Immature natural killer cell (primary cell): ENCODE results near the gene DHRS3. TPM values are rescaled to one million over a fixed set of nuclear protein-coding genes. Genes with fewer than 3 reads are reported as not detected.
A peak's percentile ranks its signal among the peaks of the same experiment; 100 is the strongest.

Source experiments
- DNase-seq, 3 donors: peaks; one replicate each; pipeline ENCODE4 v3.0.0; 2022; ENCODE audit warnings: mixed read lengths in 1 of 3
- H3K27ac Mint-ChIP-seq, 6 donors: one replicate each; pipeline ENCODE4 v1.8.0; 2020; ENCODE audit warnings: mixed read lengths in 6 of 6, mild to moderate bottlenecking in 5 of 6, inconsistent platforms in 4 of 6, moderate library complexity in 3 of 6
- H3K27me3 Mint-ChIP-seq, 3 donors: one replicate each; pipeline ENCODE4 v1.8.0; 2020 to 2021; ENCODE audit warnings: low read depth in 3 of 3, mild to moderate bottlenecking in 3 of 3, mixed read lengths in 3 of 3, moderate library complexity in 3 of 3, inconsistent platforms in 1 of 3
- H3K36me3 Mint-ChIP-seq, 3 donors: one replicate each; pipeline ENCODE4 v1.8.0; 2020; ENCODE audit warnings: mixed read lengths in 3 of 3, inconsistent platforms in 2 of 3, mild to moderate bottlenecking in 2 of 3
- H3K4me1 Mint-ChIP-seq, 2 donors: one replicate each; pipeline ENCODE4 v1.8.0; 2020; ENCODE audit warnings: inconsistent platforms in 2 of 2, mild to moderate bottlenecking in 2 of 2, mixed read lengths in 2 of 2, moderate library complexity in 1 of 2
- H3K4me3 Mint-ChIP-seq, 5 donors: one replicate each; pipeline ENCODE4 v1.8.0; 2020; ENCODE audit warnings: mild to moderate bottlenecking in 5 of 5, mixed read lengths in 5 of 5, inconsistent platforms in 3 of 5, moderate library complexity in 3 of 5
- H3K9me3 Mint-ChIP-seq, 6 donors: one replicate each; pipeline ENCODE4 v1.8.0; 2020; ENCODE audit warnings: mild to moderate bottlenecking in 6 of 6, mixed read lengths in 6 of 6, inconsistent platforms in 4 of 6, moderate library complexity in 3 of 6
- polyA plus RNA-seq, 3 donors: library from polyadenylated mRNA; unstranded; fragments of 300-500 nt; fragmentation: Illumina TruSeq; gene quantifications; one replicate each; pipeline ENCODE4 v1.2.3, GENCODE V29; 2021

Gene DHRS3
- polyA plus RNA-seq, 3 donors from 2014 or later: 70.3 to 116 (median 74.3) TPM

DNA sequence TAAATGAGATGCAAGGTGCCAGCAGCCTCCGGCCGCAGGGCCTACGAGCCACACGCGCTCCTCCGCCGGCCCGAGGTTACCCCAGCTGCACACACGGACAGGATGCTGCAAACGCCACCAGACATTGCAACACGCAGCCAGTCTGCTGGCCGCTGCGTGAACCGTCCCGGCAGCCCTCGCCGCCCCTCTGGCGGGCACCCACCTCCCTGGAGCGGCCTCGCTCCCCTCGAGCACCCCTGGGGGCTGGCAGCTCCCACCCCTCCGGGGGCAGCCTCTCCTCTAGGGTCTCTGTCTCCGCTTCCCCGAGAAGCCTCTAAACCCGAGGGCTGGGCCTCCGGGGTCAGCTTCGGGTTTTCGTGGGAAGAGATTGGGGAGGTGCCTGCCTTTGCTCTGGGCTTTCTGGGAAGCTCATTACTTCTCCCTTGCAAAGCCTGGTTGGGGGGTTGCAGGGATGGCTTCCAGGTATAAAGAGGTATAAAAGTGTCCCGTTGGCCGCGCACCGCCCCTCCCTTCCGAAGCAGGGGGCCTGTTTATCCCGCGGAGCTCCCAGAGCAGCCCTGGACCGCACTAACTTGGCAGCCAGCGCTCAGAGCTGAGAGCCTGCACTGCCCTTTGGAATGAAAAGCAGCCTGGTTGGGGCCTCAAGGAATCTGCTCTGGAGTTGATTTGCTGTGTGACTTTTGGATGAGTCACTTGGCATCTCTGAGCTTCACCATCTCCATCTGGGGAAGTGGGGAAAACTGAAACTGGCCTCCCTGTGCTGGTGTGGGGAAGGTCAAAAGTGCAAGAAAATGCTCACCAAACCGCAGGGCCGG, 21.8 kb downstream of the DHRS3 start:
- H3K36me3 Mint-ChIP-seq: peaks cover 0 to 3% (median 0%) of the 10 kb centered on the region in 3 donors
- peak overlapping the region; percentile 65 to 77 (median 73) for H3K4me3 Mint-ChIP-seq
- H3K27ac Mint-ChIP-seq: peak overlapping the region; percentile 65 to 93 (median 83)
- peak; percentile 74 to 77 (median 74) for DNase-seq
- peaks cover 84 to 86% of the 10 kb centered on the region in 2 donors for H3K4me1 Mint-ChIP-seq
- H3K27me3 Mint-ChIP-seq: peaks cover 0 to 10% (median 5%) of the 10 kb centered on the region in 3 donors
- H3K9me3 Mint-ChIP-seq: no peaks in the 10 kb centered on the region

DNA sequence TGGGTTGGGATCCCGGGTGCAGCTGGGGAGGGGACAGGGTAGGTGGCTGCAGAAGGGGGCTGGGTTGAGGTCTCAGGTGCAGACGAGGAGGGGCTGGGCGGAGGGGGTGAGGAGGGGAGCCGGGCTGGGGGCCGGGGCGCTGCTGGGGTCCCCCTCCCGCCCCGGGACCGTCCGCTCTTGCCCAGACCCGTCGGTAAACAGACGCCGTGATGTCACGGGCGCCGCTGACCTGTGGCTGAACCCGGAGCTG, 22.3 kb downstream of the DHRS3 start:
- Mint-ChIP-seq H3K27ac (peak overlapping the region in 5 of 6 donors; percentile 65 to 86 (median 82)), H3K36me3 (peaks cover 0 to 3% (median 0%) of the 10 kb centered on the region in 3 donors), H3K4me3 (peak overlapping the region; percentile 65 to 77 (median 73)), H3K27me3 (peaks cover 0 to 10% (median 5%) of the 10 kb centered on the region in 3 donors), H3K4me1 (peaks cover 83 to 84% of the 10 kb centered on the region in 2 donors), H3K9me3 (no peaks in the 10 kb centered on the region)
- no peak for DNase-seq

DNA sequence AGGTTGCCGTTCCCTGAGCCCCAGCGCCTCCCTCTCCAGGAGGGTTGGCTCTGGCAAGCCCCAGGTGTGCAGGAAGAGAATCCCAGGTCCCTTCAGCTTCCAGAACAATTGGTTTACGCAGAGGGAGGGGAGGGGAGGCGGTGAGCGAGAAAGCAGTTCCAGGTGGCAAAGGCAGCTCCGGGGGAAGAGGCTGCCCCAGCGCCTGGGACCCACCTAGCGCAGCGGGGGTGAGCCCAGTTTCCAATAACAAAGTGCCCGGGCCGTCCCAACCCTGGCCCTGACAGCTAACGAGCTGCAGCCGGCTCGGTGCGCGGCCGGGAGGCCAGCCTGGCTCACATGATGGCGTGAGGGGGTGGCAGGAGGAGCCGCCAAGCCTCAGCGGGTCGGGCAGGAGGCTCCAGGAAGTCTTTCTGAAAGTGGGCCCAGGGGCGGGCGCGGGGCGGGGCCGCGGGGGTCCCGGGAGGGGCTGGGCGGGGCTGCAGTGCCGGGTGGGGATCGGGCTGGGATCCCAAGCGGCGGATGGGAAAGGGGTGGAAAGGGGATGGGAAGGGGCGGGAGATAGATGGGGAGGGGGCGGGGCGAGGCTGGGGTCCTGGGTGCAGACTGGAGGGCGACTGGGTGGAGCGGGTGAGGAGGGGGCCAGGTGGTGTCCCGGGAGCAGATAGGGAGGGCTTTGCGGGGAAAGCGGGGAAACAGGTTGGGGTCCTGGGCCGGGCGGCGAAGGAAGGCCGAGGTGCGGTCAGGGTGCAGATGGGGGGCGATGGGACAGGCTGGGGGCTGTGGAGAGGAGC, 22.8 kb downstream of the DHRS3 start:
- peak overlapping the region; percentile 61 to 85 (median 81) for H3K4me3 Mint-ChIP-seq
- peak overlapping the region; percentile 82 to 95 (median 88) for H3K27ac Mint-ChIP-seq
- peak; percentile 46 to 54 (median 47) for DNase-seq
- peaks cover 0 to 10% (median 5%) of the 10 kb centered on the region in 3 donors for H3K27me3 Mint-ChIP-seq
- no peaks in the 10 kb centered on the region for H3K9me3 Mint-ChIP-seq
- peaks cover 80 to 81% of the 10 kb centered on the region in 2 donors for H3K4me1 Mint-ChIP-seq
- H3K36me3 Mint-ChIP-seq: peaks cover 0 to 3% (median 0%) of the 10 kb centered on the region in 3 donors

DNA sequence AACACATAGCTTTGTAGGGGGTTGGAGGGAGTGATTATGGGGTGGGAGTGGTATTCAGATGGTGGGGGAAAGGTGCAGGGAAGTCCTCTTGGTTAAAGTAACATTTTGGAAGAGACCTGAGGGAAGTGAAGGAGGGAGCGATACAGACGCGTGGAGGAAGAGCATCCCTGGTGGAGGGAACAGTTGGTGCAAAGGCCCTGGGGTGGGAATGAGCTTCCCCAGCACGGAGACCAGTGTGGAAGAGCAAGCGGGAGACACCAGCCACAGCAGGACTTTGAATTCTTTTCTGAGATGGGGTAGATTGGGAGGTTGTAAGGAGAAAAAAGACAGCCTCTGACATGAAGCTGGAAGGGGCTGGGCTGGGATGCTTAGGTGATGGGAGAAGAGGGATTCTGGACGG, 23.5 kb downstream of the DHRS3 start:
- Mint-ChIP-seq H3K9me3 (no peaks in the 10 kb centered on the region), H3K27ac (peak overlapping the region; percentile 82 to 95 (median 88)), H3K4me3 (peak overlapping the region; percentile 61 to 85 (median 81)), H3K4me1 (peaks cover 73 to 76% of the 10 kb centered on the region in 2 donors), H3K27me3 (peaks cover 0 to 10% (median 5%) of the 10 kb centered on the region in 3 donors), H3K36me3 (peaks cover 0 to 3% (median 0%) of the 10 kb centered on the region in 3 donors)
- no peak for DNase-seq

DNA sequence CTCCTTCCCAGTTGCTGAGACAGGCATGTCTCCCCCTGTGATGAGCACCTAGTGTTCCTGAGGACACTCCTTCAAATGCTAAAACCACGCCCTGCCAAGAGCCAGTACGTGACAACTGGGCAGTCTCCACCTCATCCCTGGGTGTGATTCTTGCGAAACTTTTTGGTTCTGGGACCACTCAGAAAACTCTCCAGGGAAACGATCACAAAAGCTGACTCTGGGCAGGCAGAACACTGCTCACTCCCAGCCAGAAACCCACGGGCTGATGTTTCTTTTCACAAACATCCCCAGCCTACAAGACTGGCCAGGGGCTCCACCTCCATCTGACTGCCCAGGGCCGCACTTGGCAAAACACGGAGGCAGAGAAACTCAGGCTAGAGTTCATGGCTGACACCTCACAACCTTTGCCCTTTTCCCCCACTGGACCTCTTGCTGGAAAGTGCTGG, 24.4 kb downstream of the DHRS3 start:
- Mint-ChIP-seq H3K9me3 (no peaks in the 10 kb centered on the region), H3K4me3 (peak overlapping the region in 4 of 5 donors; percentile 59 to 85 (median 80)), H3K27ac (peak overlapping the region; percentile 34 to 95 (median 84)), H3K27me3 (peaks cover 0 to 8% (median 5%) of the 10 kb centered on the region in 3 donors), H3K36me3 (peaks cover 0 to 3% (median 0%) of the 10 kb centered on the region in 3 donors), H3K4me1 (peaks cover 67 to 72% of the 10 kb centered on the region in 2 donors)
- DNase-seq: no peak

DNA sequence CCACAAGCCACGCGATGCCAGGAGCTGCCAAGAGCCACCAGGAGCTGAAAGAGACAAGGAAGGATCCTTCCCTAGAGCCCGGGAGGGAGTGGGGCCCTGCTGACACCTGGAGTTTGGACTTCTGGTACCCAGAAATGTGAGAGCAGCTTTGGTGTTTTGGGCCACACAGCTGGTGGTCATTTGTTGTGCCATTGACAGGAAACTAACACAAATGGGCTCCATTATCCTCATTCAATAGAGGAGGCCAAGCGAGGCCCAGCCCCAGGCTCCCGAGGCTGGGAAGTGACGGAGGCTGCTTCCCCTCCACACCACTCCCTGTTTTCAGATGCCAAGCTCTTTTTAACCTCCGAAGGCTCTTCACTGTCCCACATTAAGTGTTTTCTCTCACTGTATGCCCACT, 25.5 kb downstream of the DHRS3 start:
- Mint-ChIP-seq H3K9me3 (no peaks in the 10 kb centered on the region), H3K36me3 (peaks cover 0 to 2% (median 0%) of the 10 kb centered on the region in 3 donors), H3K27me3 (peaks cover 0 to 6% (median 5%) of the 10 kb centered on the region in 3 donors), H3K27ac (peak overlapping the region; percentile 12 to 85 (median 65)), H3K4me3 (peak overlapping the region in 4 of 5 donors; percentile 0 to 35 (median 30)), H3K4me1 (peaks cover 65 to 72% of the 10 kb centered on the region in 2 donors)
- no peak for DNase-seq

DNA sequence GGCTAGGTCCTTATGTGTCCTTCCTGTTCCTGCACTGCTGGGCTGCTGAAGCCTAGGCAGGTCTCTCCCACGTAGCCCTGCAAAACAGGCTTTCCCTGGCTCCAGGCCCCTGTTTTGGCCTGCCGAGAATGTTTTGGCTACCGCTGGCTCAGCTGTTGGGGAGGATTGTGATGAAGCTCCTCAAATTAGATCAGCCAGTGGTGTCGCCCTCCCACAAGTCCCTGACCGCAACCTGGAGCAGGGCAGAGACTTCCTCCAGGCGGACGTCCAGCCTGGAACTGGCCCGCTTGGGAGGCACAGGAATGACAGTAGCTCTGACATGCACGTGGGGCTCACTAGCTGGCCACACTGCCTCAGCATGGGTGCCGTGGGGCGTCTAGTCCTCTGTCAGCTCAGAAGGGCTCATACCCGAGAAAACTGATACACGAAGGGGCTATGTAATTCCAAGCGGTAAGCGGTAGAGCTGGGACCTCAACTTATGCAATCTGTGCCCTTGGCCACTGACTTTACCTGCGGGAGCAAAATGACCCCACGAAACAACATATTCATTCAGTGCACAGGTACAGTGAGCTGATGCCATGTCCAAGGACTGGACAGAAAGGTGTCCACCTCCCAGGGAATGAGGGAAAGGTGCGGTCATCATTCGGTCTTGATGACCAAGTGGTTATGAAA, 26.6 kb downstream of the DHRS3 start:
- Mint-ChIP-seq H3K9me3 (no peaks in the 10 kb centered on the region), H3K4me1 (peaks cover 64 to 68% of the 10 kb centered on the region in 2 donors), H3K27me3 (peaks cover 0 to 5% (median 3%) of the 10 kb centered on the region in 3 donors), H3K27ac (peak overlapping the region in 2 of 6 donors; percentile 20 to 58), H3K4me3 (no peak overlapping the region), H3K36me3 (peaks cover 0 to 4% (median 0%) of the 10 kb centered on the region in 3 donors)
- DNase-seq: no peak

DNA sequence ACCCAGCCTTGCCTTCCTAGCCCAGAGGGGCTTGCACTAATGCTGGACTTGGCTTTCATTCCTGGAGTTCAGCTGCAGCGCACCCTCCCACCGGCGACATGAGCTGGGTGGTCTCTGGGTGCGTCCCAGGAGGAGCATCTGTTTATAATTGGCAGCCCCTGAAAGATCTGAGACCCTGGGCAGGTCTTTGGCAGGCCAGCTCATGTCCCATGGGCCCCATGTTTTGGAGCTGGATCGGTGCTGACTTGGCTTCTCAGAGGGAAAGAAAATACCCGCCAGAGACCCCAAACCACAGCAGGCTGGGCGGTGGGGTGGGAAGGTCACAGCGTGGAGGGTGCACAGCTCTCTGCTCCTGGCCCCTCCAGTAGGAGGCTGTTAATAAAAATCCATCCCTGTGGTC, 29.3 kb downstream of the DHRS3 start:
- no peaks in the 10 kb centered on the region for H3K9me3 Mint-ChIP-seq
- DNase-seq: no peak
- peaks cover 0 to 2% (median 0%) of the 10 kb centered on the region in 3 donors for H3K27me3 Mint-ChIP-seq
- H3K27ac Mint-ChIP-seq: peak overlapping the region in 4 of 6 donors; percentile 35 to 78 (median 58)
- peaks cover 49 to 54% of the 10 kb centered on the region in 2 donors for H3K4me1 Mint-ChIP-seq
- no peak overlapping the region for H3K4me3 Mint-ChIP-seq
- peaks cover 0 to 4% (median 0%) of the 10 kb centered on the region in 3 donors for H3K36me3 Mint-ChIP-seq

DNA sequence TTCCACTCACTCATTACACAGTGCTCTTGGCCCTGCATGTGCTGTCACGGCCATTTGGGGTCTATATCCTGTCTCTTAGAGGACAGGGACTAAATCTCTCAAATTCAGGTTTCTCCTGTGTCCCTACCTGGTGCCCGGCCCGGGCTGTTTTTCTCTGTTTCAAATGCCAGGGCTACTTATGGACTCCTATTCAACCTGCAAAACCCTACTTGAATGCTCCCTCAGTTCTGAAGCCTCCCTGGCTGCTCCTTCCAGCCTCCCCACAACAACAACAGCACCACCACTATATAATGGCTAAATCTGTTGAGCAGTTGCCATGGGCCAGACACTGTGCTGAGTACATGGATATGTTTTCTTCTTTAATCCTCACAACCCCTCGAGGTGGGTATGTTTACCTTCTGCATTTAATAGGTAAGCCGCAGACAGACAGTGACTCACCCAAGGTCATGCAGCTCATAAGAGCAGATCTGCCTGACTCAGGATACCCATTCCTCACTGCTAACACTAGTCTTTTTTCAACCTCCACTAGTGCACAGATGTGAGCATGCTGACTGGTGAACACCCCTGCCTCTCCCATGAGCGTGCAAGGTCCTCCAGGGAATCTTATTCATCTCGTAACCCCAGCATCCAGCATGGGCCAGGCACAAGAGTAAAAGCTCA, 29.9 kb downstream of the DHRS3 start:
- Mint-ChIP-seq H3K4me1 (peaks cover 46 to 52% of the 10 kb centered on the region in 2 donors), H3K36me3 (peaks cover 0 to 4% (median 0%) of the 10 kb centered on the region in 3 donors), H3K27me3 (peaks cover 0 to 2% (median 0%) of the 10 kb centered on the region in 3 donors), H3K4me3 (no peak overlapping the region), H3K9me3 (no peaks in the 10 kb centered on the region), H3K27ac (peak overlapping the region; percentile 40 to 78 (median 68))
- no peak for DNase-seq

DNA sequence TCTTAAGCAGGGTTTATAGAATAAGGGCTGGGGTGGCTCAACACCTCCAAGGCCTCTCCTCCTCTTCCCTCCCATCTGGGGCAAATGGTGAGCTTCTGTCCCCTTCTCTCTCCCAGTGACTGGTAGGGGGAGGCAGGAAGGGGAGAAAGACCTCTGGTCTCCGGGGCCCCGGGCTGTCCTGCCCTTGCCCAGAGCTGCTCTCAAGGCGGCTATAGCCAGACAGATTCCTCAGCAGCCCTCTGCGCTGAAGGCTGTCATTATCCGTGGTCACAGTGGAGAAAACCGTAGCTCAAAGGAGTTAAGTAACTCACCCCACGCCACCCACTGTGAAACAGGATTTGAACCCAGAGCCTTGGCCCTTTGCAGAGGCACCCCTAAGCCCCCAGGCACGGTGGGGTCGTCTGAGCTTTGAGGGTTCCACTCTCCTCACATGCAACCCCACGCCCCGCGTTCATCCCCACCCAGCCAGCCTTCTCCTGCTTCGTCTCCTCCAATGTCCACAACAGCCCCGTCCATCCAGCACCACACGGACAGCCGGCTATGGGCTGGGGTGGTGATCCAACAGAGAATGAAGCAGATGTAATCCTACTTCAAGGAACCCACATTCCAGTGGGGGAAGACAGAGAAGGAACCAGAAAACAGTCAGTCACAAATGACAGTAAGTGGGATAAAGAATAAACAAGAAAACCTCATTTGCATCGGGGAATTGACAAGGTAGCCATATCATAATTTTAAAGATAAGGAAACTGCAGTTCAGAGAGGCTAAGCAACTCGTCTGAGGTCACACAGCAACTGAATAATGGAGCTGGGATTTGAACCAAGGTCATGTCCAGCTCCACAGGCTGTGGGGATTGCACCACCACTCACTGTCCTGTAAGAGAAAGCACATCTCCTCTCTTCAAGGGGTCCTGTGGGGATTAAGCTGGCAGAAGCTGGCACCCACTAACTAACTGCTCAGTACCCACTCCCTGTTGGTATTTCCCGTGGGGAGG, 31.8 kb downstream of the DHRS3 start:
- H3K4me1 Mint-ChIP-seq: peaks cover 40 to 46% of the 10 kb centered on the region in 2 donors
- DNase-seq: no peak
- H3K9me3 Mint-ChIP-seq: no peaks in the 10 kb centered on the region
- peaks cover 0 to 4% (median 0%) of the 10 kb centered on the region in 3 donors for H3K36me3 Mint-ChIP-seq
- peaks cover 0 to 4% (median 0%) of the 10 kb centered on the region in 3 donors for H3K27me3 Mint-ChIP-seq
- H3K4me3 Mint-ChIP-seq: no peak overlapping the region
- H3K27ac Mint-ChIP-seq: peak overlapping the region; percentile 14 to 83 (median 62)

DNA sequence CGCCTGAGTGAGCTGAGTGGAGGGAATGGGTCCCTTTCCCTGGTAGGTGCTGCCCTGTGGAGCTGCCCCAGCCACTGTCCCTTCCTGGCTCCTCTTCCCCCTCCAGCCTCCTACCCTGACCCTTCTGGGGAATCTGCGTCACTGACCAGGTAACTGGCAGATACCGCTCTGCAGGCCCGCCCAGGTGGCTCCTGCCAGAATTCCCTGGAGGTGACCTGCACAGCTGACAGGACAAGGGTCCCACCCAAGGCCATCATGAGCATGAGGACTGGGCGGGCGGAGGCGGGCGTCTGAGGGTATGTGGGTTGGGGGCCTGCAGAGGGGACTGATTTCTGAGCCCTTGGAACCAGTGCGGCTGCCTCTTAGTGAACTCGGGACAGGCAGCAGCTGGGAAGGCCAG, 32.5 kb downstream of the DHRS3 start:
- Mint-ChIP-seq H3K4me1 (peaks cover 41% of the 10 kb centered on the region in 2 donors), H3K27ac (no peak overlapping the region), H3K4me3 (no peak overlapping the region), H3K27me3 (peaks cover 0 to 4% (median 0%) of the 10 kb centered on the region in 3 donors), H3K9me3 (no peaks in the 10 kb centered on the region), H3K36me3 (peaks cover under 1 to 4% (median under 1%) of the 10 kb centered on the region in 3 donors)
- DNase-seq: no peak
